Placental pericyte (primary cell): ENCODE data around the gene GAPT. TPM values are rescaled to one million over a fixed set of nuclear protein-coding genes. Genes with fewer than 3 reads are reported as not detected.

Experiments
- small RNA-seq: library from RNA; depleted of rRNA; stranded (forward); fragments of <200 nt; gene quantifications from one replicate; pipeline ENCODE3, GENCODE V24; 2012; ENCODE audit warnings: low replicate concordance
- total RNA-seq: library from RNA; depleted of rRNA; stranded (reverse); fragments of >200 nt; gene quantifications from 2 replicates; pipeline ENCODE4 v1.2.3, GENCODE V29; 2012

Gene GAPT
- total RNA-seq, result not detected in 2 replicates

DNA sequence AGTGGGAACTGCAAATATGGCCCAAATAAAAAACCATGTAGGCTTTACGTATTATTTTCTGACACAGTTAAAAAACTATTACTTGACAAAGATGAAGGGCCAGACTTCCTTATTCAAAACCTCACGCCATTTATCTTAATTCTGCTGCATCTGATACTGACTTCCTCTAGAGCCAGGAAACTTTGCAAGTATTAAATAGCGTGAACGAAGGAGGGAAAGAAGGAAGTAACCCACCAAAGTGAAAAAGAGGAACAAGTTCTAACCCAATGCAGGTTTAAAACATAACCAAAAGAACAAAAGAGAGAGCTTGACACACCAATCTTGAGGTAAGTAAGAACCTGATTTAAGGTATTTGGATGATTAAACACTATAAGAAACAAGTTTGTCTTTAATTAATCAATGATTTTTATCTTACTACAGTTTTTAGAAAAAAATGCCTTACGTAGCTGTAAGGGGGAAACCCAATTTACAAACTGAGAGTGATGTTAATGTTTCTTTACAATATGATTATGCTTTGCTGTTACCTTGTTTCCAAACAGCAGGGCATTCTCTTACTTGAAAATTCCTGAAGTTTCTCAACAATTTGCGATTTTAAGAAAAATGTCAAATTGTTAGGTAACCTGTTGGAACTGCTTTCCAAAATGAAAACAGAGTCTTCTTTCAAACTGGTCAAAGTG, at the start of gene GAPT:
Gene GAPT (plus strand): TSS at position 220 of the 677 bp plus-strand sequence. CDS start 3,102 bp downstream, outside the sequence.

DNA sequence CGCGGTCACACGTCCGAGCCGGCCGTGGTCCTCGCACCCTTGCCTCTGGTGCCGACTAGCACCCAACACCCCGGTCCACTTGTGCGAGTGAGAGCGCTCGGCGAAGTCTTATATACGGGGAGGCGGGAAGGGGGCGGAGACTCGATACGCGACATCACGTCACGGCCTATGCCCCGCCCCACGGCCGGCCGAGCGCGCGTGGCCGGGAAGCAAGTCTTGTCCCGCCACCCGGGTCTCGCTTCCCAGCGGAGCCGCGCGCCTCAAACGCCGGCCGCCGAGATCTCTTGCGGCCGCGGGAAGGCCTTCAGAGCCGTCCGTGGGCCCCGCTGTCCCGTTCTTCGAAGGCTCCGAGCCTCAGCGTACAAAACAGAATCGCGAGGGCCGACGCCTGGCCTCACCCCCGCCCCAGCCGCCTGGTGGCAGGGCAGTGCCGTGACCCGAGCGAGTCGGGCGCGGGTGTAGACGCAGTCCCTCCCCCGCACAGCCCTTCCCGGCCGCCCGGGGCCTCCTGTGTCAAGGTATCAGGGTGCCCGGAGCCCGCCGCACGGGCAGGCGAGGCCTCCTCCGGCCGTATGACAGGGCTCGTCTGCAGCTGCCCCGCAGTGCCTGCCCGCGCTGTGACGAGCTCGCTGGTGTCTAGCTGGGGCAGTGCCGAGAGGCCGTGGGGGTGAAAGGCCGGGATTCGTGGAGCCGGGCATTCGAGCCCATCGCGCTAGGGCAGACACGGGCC, 31.1 kb upstream of the GAPT start, which contains the start of gene PLK2:
Gene PLK2 (minus strand): TSS at position 85 of the 730 bp plus-strand sequence. CDS start 127 bp downstream, outside the sequence.

Small RNA genes lying within 50 kb of the gene (small RNA-seq; reads per million reads assigned to genes)
- not detected for gene MIR548AE2

Other genes with a start within 250 kb of the GAPT start
- 236 and 325 TPM in 2 replicates for gene PLK2, start 31.3 kb upstream of the GAPT start, total RNA-seq
- gene RAB3C, start 91.6 kb downstream of the GAPT start, total RNA-seq, result not detected in 2 replicates